DND-41 (cell line): Measurements from ENCODE around the gene TMTC4.

Source experiments
- CTCF ChIP-seq: IDR thresholded peaks from 2 replicates; pipeline ENCODE4 v1.5.1; 2012; ENCODE audit warnings: borderline replicate concordance, low read length, moderate library complexity, mild to moderate bottlenecking; ENCODE audit not compliant: poor library complexity, severe bottlenecking; ENCODE audit errors: extremely low read depth
- EZH2 ChIP-seq: IDR thresholded peaks from 3 replicates; pipeline ENCODE4 v1.6.1; 2012; ENCODE audit warnings: borderline replicate concordance, low read depth, mild to moderate bottlenecking, moderate library complexity, low read length, inconsistent platforms; ENCODE audit not compliant: severe bottlenecking

- TF ChIP-seq CTCF: no peak
- TF ChIP-seq EZH2: no peak
These were observed 24.3 kb downstream of the TMTC4 start for GRCh38 chr13:100650326-100650725.
